HUES48 (cell line): ENCODE data around the gene PHOX2B.

Experiments
- H3K27ac ChIP-seq: one replicate; pipeline ENCODE4 v1.7.0; 2013; ENCODE audit warnings: low read depth, low read length, inconsistent platforms
- H3K27me3 ChIP-seq: 2 replicates; pipeline ENCODE4 v1.6.1; 2013; ENCODE audit warnings: mild to moderate bottlenecking, low read length; ENCODE audit not compliant: control insufficient read depth, insufficient read depth
- H3K36me3 ChIP-seq: 2 replicates; pipeline ENCODE4 v1.6.1; 2013; ENCODE audit warnings: low read length; ENCODE audit not compliant: control insufficient read depth, insufficient read depth
- H3K4me1 ChIP-seq: 2 replicates; pipeline ENCODE4 v1.6.1; 2013; ENCODE audit warnings: mild to moderate bottlenecking, low read length; ENCODE audit not compliant: control insufficient read depth, insufficient read depth
- H3K4me3 ChIP-seq: 2 replicates; pipeline ENCODE4 v1.5.1; 2013; ENCODE audit warnings: mild to moderate bottlenecking, low read depth, low read length
- H3K9ac ChIP-seq: 2 replicates; pipeline ENCODE4 v1.6.1; 2013; ENCODE audit warnings: mild to moderate bottlenecking, low read depth, low read length, moderate library complexity
- H3K9me3 ChIP-seq: 2 replicates; pipeline ENCODE4 v1.6.1; 2013; ENCODE audit warnings: low read length; ENCODE audit not compliant: control insufficient read depth, insufficient read depth

The PHOX2B gene

GRCh38 chr4:41748571-41749475 lies at the start of gene PHOX2B:
Gene PHOX2B, minus strand, starts transcription at chr4:41748725. Its CDS starts 115 bp downstream, at chr4:41748610.
- Histone ChIP-seq H3K27ac (no peak within 1 kb of the TSS), H3K27me3 (peaks cover 100% of the 10 kb centered on the region), H3K36me3 (no peaks in the 10 kb centered on the region), H3K9me3 (no peaks in the 10 kb centered on the region), H3K9ac (no peak within 1 kb of the TSS), H3K4me1 (peaks cover 53% of the 10 kb centered on the region), H3K4me3 (0 out of 2 replicates have a peak within 1 kb of the TSS, but pooled peaks have one; percentile 15)

- H3K36me3 ChIP-seq: no peaks in the 10 kb centered on the region
- H3K9me3 ChIP-seq: no peaks in the 10 kb centered on the region
- H3K27me3 ChIP-seq: peaks cover 7% of the 10 kb centered on the region; the same call in 1 of the 2 replicates
- H3K27ac ChIP-seq: peak overlapping the region; percentile 78
- no peak overlapping the region for H3K9ac ChIP-seq
- H3K4me3 ChIP-seq: no peak overlapping the region
- H3K4me1 ChIP-seq: peaks cover 24% of the 10 kb centered on the region
These were observed 48.7 kb upstream of the PHOX2B start for GRCh38 chr4:41797260-41797659.

- Histone ChIP-seq H3K36me3 (no peaks in the 10 kb centered on the region), H3K27ac (peak overlapping the region; percentile 78), H3K9me3 (no peaks in the 10 kb centered on the region), H3K9ac (no peak overlapping the region), H3K4me3 (peak overlapping the region; percentile 47), H3K27me3 (peaks cover 7% of the 10 kb centered on the region; the same call in 1 of the 2 replicates), H3K4me1 (peaks cover 24% of the 10 kb centered on the region)
These were observed 48.2 kb upstream of the PHOX2B start for GRCh38 chr4:41796545-41797210.

GRCh38 chr4:41795796-41796385 lies 47.4 kb upstream of the PHOX2B start:
- Histone ChIP-seq H3K9me3 (no peaks in the 10 kb centered on the region), H3K4me3 (peak overlapping the region; percentile 47; the same call in 1 of the 2 replicates), H3K9ac (no peak overlapping the region), H3K27ac (peak overlapping the region; percentile 77), H3K4me1 (peaks cover 24% of the 10 kb centered on the region), H3K36me3 (no peaks in the 10 kb centered on the region), H3K27me3 (peaks cover 7% of the 10 kb centered on the region; the same call in 1 of the 2 replicates)

GRCh38 chr4:41792166-41792565 lies 43.6 kb upstream of the PHOX2B start:
- no peak overlapping the region for H3K4me3 ChIP-seq
- H3K9me3 ChIP-seq: no peaks in the 10 kb centered on the region
- no peaks in the 10 kb centered on the region for H3K36me3 ChIP-seq
- H3K9ac ChIP-seq: no peak overlapping the region
- peaks cover 20% of the 10 kb centered on the region for H3K4me1 ChIP-seq
- no peak overlapping the region for H3K27ac ChIP-seq
- H3K27me3 ChIP-seq: peaks cover 7% of the 10 kb centered on the region; the same call in 1 of the 2 replicates

- no peak overlapping the region for H3K9ac ChIP-seq
- no peak overlapping the region for H3K27ac ChIP-seq
- peaks cover 7% of the 10 kb centered on the region; the same call in 1 of the 2 replicates for H3K27me3 ChIP-seq
- no peaks in the 10 kb centered on the region for H3K36me3 ChIP-seq
- H3K9me3 ChIP-seq: no peaks in the 10 kb centered on the region
- peaks cover 14% of the 10 kb centered on the region for H3K4me1 ChIP-seq
- no peak overlapping the region for H3K4me3 ChIP-seq
These were observed 43.0 kb upstream of the PHOX2B start for GRCh38 chr4:41791557-41791956.

GRCh38 chr4:41787931-41788330 lies 39.4 kb upstream of the PHOX2B start:
- Histone ChIP-seq H3K9me3 (no peaks in the 10 kb centered on the region), H3K36me3 (no peaks in the 10 kb centered on the region), H3K27me3 (no peaks in the 10 kb centered on the region; the same call in 1 of the 2 replicates), H3K9ac (no peak overlapping the region), H3K4me1 (no peaks in the 10 kb centered on the region), H3K4me3 (no peak overlapping the region), H3K27ac (no peak overlapping the region)

GRCh38 chr4:41785665-41786064 lies 37.1 kb upstream of the PHOX2B start:
- Histone ChIP-seq H3K4me1 (no peaks in the 10 kb centered on the region), H3K27ac (no peak overlapping the region), H3K9me3 (no peaks in the 10 kb centered on the region), H3K9ac (no peak overlapping the region), H3K36me3 (no peaks in the 10 kb centered on the region), H3K4me3 (no peak overlapping the region), H3K27me3 (no peaks in the 10 kb centered on the region; the same call in 1 of the 2 replicates)

- no peaks in the 10 kb centered on the region for H3K36me3 ChIP-seq
- H3K27me3 ChIP-seq: peaks cover 3% of the 10 kb centered on the region; the same call in 1 of the 2 replicates
- H3K4me1 ChIP-seq: no peaks in the 10 kb centered on the region
- no peak overlapping the region for H3K9ac ChIP-seq
- H3K4me3 ChIP-seq: no peak overlapping the region
- no peaks in the 10 kb centered on the region for H3K9me3 ChIP-seq
- H3K27ac ChIP-seq: no peak overlapping the region
These were observed 35.9 kb upstream of the PHOX2B start for GRCh38 chr4:41784191-41784979.

- Histone ChIP-seq H3K9me3 (no peaks in the 10 kb centered on the region), H3K27ac (no peak overlapping the region), H3K27me3 (0 out of 2 replicates have a peak, but pooled peaks cover 3% of the 10 kb centered on the region)
These were observed 27.9 kb upstream of the PHOX2B start for GRCh38 chr4:41776466-41776865.

More at GRCh38 chr4:41776466-41776865, 27.9 kb upstream of the PHOX2B start:
- Histone ChIP-seq H3K4me3 (no peak overlapping the region), H3K9ac (no peak overlapping the region), H3K4me1 (0 out of 2 replicates have a peak, but pooled peaks cover under 1% of the 10 kb centered on the region), H3K36me3 (no peaks in the 10 kb centered on the region)
